ENCODE results near the gene VAV1. TPM values are rescaled to one million over a fixed set of nuclear protein-coding genes. Genes with fewer than 3 reads are reported as not detected.

The VAV1 gene
- total RNA-seq, 1 experiment from 2014 or later = 0.05 TPM

- Histone ChIP-seq H3K9me3 (ENCODE audit: control insufficient read depth, insufficient read depth, low read depth, low read length) (no peaks in the 10 kb centered on the region), H3K27me3 (ENCODE audit: control insufficient read depth, insufficient read depth, low read length) (no peaks in the 10 kb centered on the region), H3K27ac (ENCODE audit: low read length) (no peak overlapping the region), H3K4me1 (ENCODE audit: control insufficient read depth, insufficient read depth, low read length) (no peaks in the 10 kb centered on the region), H3K4me3 (ENCODE audit: low read depth in 2 of 2, low read length in 2 of 2) (no peak overlapping the region), H3K36me3 (ENCODE audit: control insufficient read depth, insufficient read depth, low read length) (no peaks in the 10 kb centered on the region)
- no peak for TF ChIP-seq SIN3A (IDR thresholded peaks at IDR 0.05; ENCODE audit: borderline replicate concordance, insufficient read depth, low read depth, low read length)
- no peak for TF ChIP-seq TCF7L2 (IDR thresholded peaks at IDR 0.05; ENCODE audit: low read depth, low read length)
- no peak for TF ChIP-seq POLR2AphosphoS5 (IDR thresholded peaks at IDR 0.05; ENCODE audit: low read depth, low read length)
- no peak for TF ChIP-seq CTCF (IDR thresholded peaks at IDR 0.05)
- no peak for TF ChIP-seq REST (IDR thresholded peaks at IDR 0.05; ENCODE audit: insufficient read depth in 1 of 2, low read depth in 2 of 2, low read length in 1 of 2)
- BruUV-seq (replicated peaks) = no TSS peak
- CTCF ChIA-PET = interaction anchor here (0.6 to 2.4 kb wide), 2 partner anchors 126 to 1180 kb away, joined by 6 to 11 read pairs; no protein-coding TSS in a partner anchor
- intact Hi-C loops (cut with micrococcal nuclease; ENCODE audit: unreplicated experiment) (loop anchor here (5.0 kb wide), 1 partner anchor 112 kb away; no protein-coding TSS in a partner anchor), in situ Hi-C loops (cut with HindIII; ENCODE audit: low pct_unique_long_range_greater_than_20kb, low sequenced_read_pairs) (no loop called here)
- DNase-seq (ENCODE audit: low read depth, low spot score) (no peak), ATAC-seq (no peak)
- POLR2A ChIA-PET = no interaction called here
Observed at GRCh38 chr19:6864325-6864940, 91.9 kb downstream of the VAV1 start.

- POLR2A ChIA-PET = no interaction called here
- intact Hi-C loops (cut with micrococcal nuclease; ENCODE audit: unreplicated experiment) (no loop called here), in situ Hi-C loops (cut with HindIII; ENCODE audit: low pct_unique_long_range_greater_than_20kb, low sequenced_read_pairs) (no loop called here)
- Histone ChIP-seq H3K36me3 (ENCODE audit: control insufficient read depth, insufficient read depth, low read length) (no peaks in the 10 kb centered on the region), H3K4me3 (ENCODE audit: low read depth in 2 of 2, low read length in 2 of 2) (no peak overlapping the region), H3K27me3 (ENCODE audit: control insufficient read depth, insufficient read depth, low read length) (no peaks in the 10 kb centered on the region), H3K4me1 (ENCODE audit: control insufficient read depth, insufficient read depth, low read length) (no peaks in the 10 kb centered on the region), H3K9me3 (ENCODE audit: control insufficient read depth, insufficient read depth, low read depth, low read length) (no peaks in the 10 kb centered on the region), H3K27ac (ENCODE audit: low read length) (no peak overlapping the region)
- CTCF ChIA-PET = interaction anchor here (0.5 kb wide), 1 partner anchor 138 kb away, joined by 5 read pairs; no protein-coding TSS in a partner anchor
- DNase-seq (ENCODE audit: low read depth, low spot score) (no peak), ATAC-seq (no peak)
- TF ChIP-seq CTCF (IDR thresholded peaks at IDR 0.05) = no peak
- no peak for TF ChIP-seq REST (IDR thresholded peaks at IDR 0.05; ENCODE audit: insufficient read depth in 1 of 2, low read depth in 2 of 2, low read length in 1 of 2)
- TF ChIP-seq POLR2AphosphoS5 (IDR thresholded peaks at IDR 0.05; ENCODE audit: low read depth, low read length) = no peak
- TF ChIP-seq TCF7L2 (IDR thresholded peaks at IDR 0.05; ENCODE audit: low read depth, low read length) = no peak
- no peak for TF ChIP-seq SIN3A (IDR thresholded peaks at IDR 0.05; ENCODE audit: borderline replicate concordance, insufficient read depth, low read depth, low read length)
- no TSS peak for BruUV-seq (replicated peaks)
Observed at GRCh38 chr19:6865849-6866248, 93.3 kb downstream of the VAV1 start.
